Duodenal mucosa (tissue), 2 donors: ENCODE measurements around the gene GFRA4.

ENCODE experiments used
- H3K27ac ChIP-seq: one replicate; pipeline ENCODE4 v1.7.0; 2013; ENCODE audit warnings: low read depth, low read length
- H3K27me3 ChIP-seq, 2 donors: one replicate each; pipeline ENCODE4 v1.7.0; 2013; ENCODE audit warnings: low read length in 2 of 2, control low read depth in 1 of 2; ENCODE audit not compliant: insufficient read depth in 2 of 2, control insufficient read depth in 1 of 2
- H3K36me3 ChIP-seq, 2 donors: one replicate each; pipeline ENCODE4 v1.7.0; 2013; ENCODE audit warnings: low read length in 2 of 2, control low read depth in 1 of 2; ENCODE audit not compliant: insufficient read depth in 2 of 2, control insufficient read depth in 1 of 2
- H3K4me1 ChIP-seq, 2 donors: one replicate each; pipeline ENCODE4 v1.7.0; 2013; ENCODE audit warnings: low read length in 2 of 2, control low read depth in 1 of 2; ENCODE audit not compliant: insufficient read depth in 2 of 2, control insufficient read depth in 1 of 2
- H3K4me3 ChIP-seq, 2 donors: one replicate each; pipeline ENCODE4 v1.7.0; 2013; ENCODE audit warnings: low read length in 2 of 2, low read depth in 1 of 2
- H3K9ac ChIP-seq, 2 donors: one replicate each; pipeline ENCODE4 v1.7.0; 2013; ENCODE audit warnings: low read length in 2 of 2, low read depth in 1 of 2
- H3K9me3 ChIP-seq, 2 donors: one replicate each; pipeline ENCODE4 v1.7.0; 2013; ENCODE audit warnings: low read length in 2 of 2, control low read depth in 1 of 2; ENCODE audit not compliant: control insufficient read depth in 1 of 2

Gene GFRA4

DNA sequence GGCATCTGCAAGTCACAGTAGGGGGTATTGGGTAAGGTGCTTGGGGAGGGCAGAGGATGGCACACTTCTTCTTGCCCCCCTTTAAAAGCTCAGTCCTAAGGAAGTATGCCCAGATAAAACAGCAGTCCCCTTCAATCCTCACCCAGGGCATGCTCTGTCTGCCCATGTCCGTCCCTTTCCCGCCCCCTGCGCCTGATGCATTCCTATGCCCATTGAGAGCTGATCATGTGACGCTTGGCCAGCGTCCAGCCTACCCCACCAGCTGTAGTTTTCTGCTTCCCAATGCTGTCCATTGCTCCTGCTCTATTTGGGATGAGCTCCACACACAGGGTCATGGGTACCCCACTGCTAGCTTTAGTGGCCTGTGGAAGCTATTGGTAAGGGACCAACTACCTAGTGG is 40.9 kb upstream of the GFRA4 start:
- H3K27me3 ChIP-seq = no peaks in the 10 kb centered on the region
- no peak overlapping the region for H3K9ac ChIP-seq
- H3K4me1 ChIP-seq = no peaks in the 10 kb centered on the region
- no peak overlapping the region for H3K27ac ChIP-seq
- no peaks in the 10 kb centered on the region for H3K9me3 ChIP-seq
- H3K36me3 ChIP-seq = no peaks in the 10 kb centered on the region
- H3K4me3 ChIP-seq = no peak overlapping the region

DNA sequence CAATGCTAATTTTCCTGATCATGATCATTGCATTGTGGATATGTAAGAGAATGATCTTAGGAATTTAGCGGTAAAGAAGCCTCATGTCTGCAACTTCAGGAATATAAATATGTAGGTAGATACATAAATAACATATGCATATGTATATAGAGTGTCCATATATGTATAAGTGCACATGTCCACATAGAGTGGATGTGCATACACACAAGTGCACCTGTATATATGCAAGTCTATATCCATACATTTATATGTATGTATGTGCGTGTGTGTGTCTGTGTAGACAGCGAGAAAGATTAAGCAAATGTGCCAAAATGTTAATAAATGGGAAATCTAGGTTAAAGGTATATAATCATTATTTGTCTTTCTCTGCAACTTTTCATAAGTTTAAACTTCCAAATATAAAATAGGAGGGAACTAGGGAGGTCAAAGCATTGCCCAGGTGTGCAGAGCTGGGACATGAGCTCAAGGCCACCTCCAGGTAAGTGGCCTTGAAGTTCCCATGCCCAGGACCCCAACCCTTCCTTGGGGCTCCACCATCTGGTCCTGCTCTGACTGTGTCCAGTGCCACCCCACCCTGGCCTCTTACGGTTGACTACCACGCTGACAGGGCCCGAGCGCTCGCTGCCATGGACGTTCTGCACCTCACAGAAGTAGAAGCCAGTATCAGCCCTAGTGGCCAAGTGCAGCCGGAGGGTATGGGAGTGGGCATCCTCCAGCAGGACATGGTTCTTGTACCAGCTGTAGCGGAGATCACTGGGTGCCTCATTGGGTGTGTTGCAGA is 39.6 kb upstream of the GFRA4 start:
- no peaks in the 10 kb centered on the region for H3K36me3 ChIP-seq

DNA sequence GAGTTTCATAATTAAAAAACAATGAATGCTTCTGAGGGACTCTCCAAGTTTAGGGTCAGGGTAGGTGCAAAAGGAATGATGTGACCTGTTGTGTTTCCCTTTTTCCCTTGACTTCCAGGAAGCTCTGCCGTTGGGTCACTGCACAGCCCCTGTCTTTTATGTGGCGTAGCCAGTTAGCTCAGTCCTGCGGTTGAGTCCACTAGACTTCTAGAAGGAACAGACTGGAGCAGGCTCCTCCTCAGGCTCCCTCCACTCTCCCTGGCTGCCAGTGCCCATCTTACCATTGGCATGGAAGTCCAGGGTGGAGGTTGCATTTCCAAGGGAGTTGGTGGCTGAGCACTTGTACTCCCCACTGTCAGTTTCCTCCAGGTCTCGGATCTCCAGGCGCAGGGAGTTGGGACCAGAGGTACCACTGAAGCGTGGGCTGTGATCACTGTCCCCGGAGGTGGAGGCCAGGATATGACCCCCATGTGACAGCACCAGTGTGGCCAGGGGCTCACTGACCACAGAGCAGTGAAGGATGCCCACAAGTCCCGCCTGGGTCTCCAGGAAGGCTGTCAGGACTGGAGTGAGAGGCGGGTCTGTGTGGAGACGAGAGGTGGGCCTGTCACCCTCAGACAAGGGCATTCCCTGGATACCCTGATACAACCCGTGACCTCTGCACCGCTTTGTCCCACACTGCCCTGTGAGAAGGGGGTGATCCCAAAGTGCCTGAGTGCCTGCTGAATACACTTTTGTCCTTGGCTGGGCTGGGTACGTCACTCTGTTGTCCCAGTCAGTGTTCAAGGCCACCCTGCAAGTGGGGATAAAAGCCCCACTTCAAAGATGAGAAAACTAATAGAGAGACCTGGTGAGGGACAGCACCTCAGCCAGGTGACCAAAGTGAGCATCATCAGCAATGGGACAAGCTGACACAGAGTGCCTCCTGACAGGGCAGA is 38.1 kb upstream of the GFRA4 start:
- Histone ChIP-seq H3K4me1 (no peaks in the 10 kb centered on the region), H3K4me3 (no peak overlapping the region), H3K9ac (no peak overlapping the region), H3K36me3 (no peaks in the 10 kb centered on the region), H3K27ac (no peak overlapping the region), H3K9me3 (peaks cover 0 to 2% of the 10 kb centered on the region in 2 donors), H3K27me3 (no peaks in the 10 kb centered on the region)

More for the DNA sequence above, 39.6 kb upstream of the GFRA4 start:
- H3K27ac ChIP-seq = no peak overlapping the region
- no peak overlapping the region for H3K9ac ChIP-seq
- no peaks in the 10 kb centered on the region for H3K4me1 ChIP-seq
- H3K4me3 ChIP-seq = no peak overlapping the region
- no peaks in the 10 kb centered on the region for H3K9me3 ChIP-seq
- H3K27me3 ChIP-seq = no peaks in the 10 kb centered on the region

DNA sequence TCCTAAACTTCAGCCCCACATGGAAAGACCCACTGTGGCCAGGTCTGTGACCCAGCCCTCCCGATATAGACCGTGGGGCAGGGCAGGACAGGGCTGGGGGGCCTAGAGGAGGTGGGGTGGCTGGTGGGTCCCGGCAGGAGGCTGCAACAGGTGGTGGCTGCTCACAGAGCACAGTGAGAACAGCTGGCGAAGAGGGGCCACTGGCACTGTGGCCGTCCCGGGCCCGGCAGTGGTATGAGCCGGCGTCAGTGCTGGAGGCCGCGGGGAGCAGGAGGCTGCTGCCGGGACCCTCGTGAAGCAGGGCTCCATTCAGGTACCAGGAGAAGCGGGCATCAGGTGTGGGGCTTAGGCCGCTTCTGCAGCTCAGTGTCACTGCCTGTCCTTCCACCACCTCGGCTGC is 35.8 kb upstream of the GFRA4 start:
- H3K36me3 ChIP-seq = no peaks in the 10 kb centered on the region

DNA sequence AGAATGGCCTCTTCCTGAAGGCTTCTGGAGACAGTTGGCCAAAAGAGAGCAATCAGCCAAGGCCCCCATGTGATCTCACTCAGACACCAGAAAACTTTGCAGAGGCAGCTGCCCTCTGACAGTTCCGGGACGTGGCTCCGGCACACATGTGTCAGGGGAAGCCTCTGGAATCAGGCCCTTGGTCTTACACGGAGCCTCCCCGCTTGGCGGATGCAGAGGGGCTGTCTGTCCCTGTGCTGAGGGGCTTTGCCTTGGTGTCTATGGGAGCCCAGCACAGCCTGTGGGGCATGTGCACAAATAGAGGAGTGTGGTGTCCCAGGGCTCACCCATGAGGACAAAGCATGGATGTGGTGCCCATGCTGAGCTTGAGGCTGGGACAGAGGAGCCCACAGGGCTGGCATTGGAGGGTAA is 35.4 kb upstream of the GFRA4 start:
- no peak overlapping the region for H3K9ac ChIP-seq
- H3K4me1 ChIP-seq = no peaks in the 10 kb centered on the region
- H3K27me3 ChIP-seq = no peaks in the 10 kb centered on the region
- no peak overlapping the region for H3K27ac ChIP-seq
- no peak overlapping the region for H3K4me3 ChIP-seq
- no peaks in the 10 kb centered on the region for H3K36me3 ChIP-seq
- H3K9me3 ChIP-seq = peaks cover 0 to 5% of the 10 kb centered on the region in 2 donors

More for the DNA sequence above, 35.8 kb upstream of the GFRA4 start:
- Histone ChIP-seq H3K27me3 (no peaks in the 10 kb centered on the region), H3K27ac (no peak overlapping the region), H3K4me3 (no peak overlapping the region), H3K4me1 (no peaks in the 10 kb centered on the region), H3K9ac (no peak overlapping the region), H3K9me3 (peaks cover 0 to 5% of the 10 kb centered on the region in 2 donors)

DNA sequence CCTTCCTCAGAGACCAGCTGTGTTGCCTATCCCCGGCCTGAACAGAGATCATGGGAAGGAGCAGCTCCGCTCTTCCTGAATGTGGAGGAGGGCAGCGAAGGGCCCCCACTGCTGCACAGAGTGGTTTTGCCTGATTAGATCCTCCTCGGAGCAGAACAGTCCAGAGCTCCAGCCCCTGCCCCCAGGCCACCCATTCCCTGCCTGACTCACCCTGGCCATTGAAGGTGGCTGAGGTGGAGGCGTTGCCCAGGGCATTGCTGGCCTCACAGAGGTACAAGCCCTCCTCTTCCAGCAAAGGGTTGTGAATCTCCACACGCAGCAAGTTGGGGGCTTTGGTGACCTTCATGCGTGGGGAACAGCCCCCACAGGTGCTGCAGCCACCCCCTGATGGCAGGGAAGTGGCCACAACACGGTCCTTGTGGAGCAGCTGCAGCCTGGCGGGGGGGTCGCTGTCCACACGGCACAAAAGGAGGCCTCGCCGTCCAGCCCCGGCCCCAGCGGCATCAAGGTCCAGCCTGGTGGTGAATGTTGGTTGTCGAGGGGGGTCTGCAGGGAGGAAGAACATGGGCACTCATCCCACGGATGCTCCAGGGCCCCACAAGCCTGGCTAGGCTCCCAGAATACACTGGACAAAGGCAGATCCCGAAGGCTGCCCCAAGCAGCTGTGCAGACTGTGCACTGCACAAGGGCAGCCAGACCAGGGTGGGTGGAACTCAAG is 34.5 kb upstream of the GFRA4 start:
- Histone ChIP-seq H3K9me3 (peaks cover 0 to 5% of the 10 kb centered on the region in 2 donors), H3K4me1 (no peaks in the 10 kb centered on the region), H3K27me3 (no peaks in the 10 kb centered on the region), H3K4me3 (no peak overlapping the region), H3K27ac (no peak overlapping the region), H3K36me3 (no peaks in the 10 kb centered on the region), H3K9ac (no peak overlapping the region)

DNA sequence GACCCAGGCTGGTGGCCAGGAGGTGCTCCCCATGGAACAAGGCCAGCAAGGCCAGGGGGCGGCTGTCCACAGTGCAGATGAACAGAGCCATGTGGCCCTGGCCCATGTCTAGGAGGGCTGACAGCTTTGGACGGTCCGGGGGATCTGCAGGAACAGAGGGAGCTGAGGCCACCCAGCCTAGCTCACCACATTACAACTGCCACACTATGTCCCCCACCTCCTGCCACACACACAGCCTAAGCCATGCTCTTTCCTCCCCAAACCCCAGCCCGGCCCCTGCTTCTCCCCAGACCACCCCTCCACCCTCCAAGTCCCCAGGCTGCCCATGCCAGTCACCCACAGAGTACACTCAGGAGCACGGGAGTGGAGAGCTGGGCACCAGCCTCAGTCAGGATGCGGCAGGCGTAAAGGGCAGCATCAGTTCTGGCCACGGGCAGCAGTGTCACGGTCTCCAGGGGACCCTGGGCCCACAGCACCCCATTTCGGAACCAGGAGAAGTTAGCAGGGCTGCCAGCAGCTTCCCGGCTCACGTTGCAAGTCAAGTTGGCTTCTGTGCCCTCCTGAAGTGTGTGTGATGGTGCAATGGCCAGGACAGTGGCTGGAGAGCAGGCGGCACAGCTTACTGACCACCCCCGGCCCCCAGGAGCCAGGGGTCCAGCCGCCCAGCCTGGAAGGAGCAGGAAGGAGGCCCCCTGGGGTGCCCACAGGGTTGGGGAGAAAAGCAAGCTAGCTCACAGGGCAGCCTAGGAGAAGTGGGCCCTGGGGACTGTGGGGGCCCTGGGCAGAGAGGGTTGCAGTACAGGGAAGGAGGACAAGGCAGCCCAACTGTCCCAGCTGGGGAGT is 33.8 kb upstream of the GFRA4 start:
- Histone ChIP-seq H3K4me3 (no peak overlapping the region), H3K9me3 (peaks cover 0 to 5% of the 10 kb centered on the region in 2 donors), H3K4me1 (no peaks in the 10 kb centered on the region), H3K27me3 (no peaks in the 10 kb centered on the region), H3K27ac (no peak overlapping the region), H3K9ac (no peak overlapping the region), H3K36me3 (no peaks in the 10 kb centered on the region)

DNA sequence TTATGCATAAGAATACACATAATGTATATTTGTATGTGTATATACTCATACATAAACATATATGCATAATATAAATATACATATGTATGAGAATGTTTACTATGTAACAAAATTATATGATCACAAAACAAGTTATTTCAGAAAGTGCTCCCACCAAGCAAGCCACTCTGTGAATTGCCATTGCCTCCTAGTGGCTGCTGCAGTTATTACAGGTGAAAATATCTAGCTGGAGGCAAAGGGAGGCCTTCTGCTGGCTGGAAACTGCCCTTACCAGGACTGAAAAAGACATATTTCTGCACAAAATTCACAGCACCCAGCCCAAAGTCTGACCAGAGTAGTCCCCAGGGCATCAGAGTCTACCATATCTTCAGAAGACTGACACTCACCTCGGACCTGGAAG is 33.0 kb upstream of the GFRA4 start:
- Histone ChIP-seq H3K27me3 (no peaks in the 10 kb centered on the region), H3K9me3 (peaks cover 0 to 5% of the 10 kb centered on the region in 2 donors), H3K9ac (no peak overlapping the region), H3K4me3 (no peak overlapping the region), H3K27ac (no peak overlapping the region), H3K4me1 (no peaks in the 10 kb centered on the region), H3K36me3 (no peaks in the 10 kb centered on the region)

DNA sequence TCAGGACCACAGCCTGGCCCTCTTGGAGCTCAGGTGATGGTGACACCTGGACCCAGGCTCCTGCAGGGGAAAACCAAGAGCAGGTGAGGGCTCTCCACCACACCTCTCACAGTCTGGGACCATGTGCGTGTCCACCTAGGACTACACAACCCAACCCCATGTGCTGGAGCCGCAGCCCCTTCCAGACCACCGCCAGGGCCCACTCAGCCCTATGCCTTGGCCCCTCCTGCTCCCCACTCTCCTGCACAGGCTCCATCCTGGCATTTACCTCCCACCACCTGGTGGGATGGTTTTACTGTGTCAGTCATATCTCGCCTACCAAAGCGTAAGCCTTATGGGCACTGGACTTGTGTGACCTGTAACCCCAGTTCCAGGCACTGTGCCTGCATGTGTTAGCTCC is 31.7 kb upstream of the GFRA4 start:
- H3K27me3 ChIP-seq = no peaks in the 10 kb centered on the region
- no peak overlapping the region for H3K9ac ChIP-seq
- H3K4me1 ChIP-seq = no peaks in the 10 kb centered on the region
- H3K36me3 ChIP-seq = no peaks in the 10 kb centered on the region
- peaks cover 0 to 5% of the 10 kb centered on the region in 2 donors for H3K9me3 ChIP-seq
- H3K4me3 ChIP-seq = no peak overlapping the region
- no peak overlapping the region for H3K27ac ChIP-seq
